Activated naive CD4-positive, alpha-beta T cell treated with anti-CD3 and anti-CD28 coated beads for 36 hours (primary cell): ENCODE data around the gene GNAT2. TPM values are rescaled to one million over a fixed set of nuclear protein-coding genes. Genes with fewer than 3 reads are reported as not detected.
A peak's percentile ranks its signal among the peaks of the same experiment; 100 is the strongest.

ENCODE experiments used
- CTCF ChIA-PET: fragments of 350-600 bp; sonication (Branson Sonifier 250); formaldehyde crosslinking; loops from one replicate; lab custom pipeline; 2021; ENCODE audit warnings: antibody characterized with exemption; lab: Charles Lee
- DNase-seq: peaks from one replicate; pipeline ENCODE4 v3.0.0-alpha.2; 2020
- H3K27ac Mint-ChIP-seq: one replicate; pipeline ENCODE4 v1.8.0; 2021; ENCODE audit warnings: mild to moderate bottlenecking, mixed read lengths
- H3K27me3 Mint-ChIP-seq: one replicate; pipeline ENCODE4 v1.8.0; 2021; ENCODE audit warnings: low read depth, mixed read lengths
- H3K36me3 Mint-ChIP-seq: one replicate; pipeline ENCODE4 v1.8.0; 2021; ENCODE audit warnings: low read depth, mixed read lengths
- H3K4me1 Mint-ChIP-seq: one replicate; pipeline ENCODE4 v1.8.0; 2021; ENCODE audit warnings: low read depth, mixed read lengths
- H3K4me3 Mint-ChIP-seq: one replicate; pipeline ENCODE4 v1.8.0; 2021; ENCODE audit warnings: mild to moderate bottlenecking, moderate library complexity, mixed read lengths
- H3K9me3 Mint-ChIP-seq: one replicate; pipeline ENCODE4 v1.8.0; 2021; ENCODE audit warnings: mixed read lengths
- intact Hi-C: fragments of 100-400 bp; cut with micrococcal nuclease; formaldehyde crosslinking; loops from one replicate; pipeline ENCODE4 v1.15.1; 2023
- total RNA-seq, 2 experiments: library from RNA; stranded (reverse); gene quantifications; one replicate each; pipeline ENCODE4 v1.2.3, GENCODE V29; 2021

Gene GNAT2
- total RNA-seq, 2 experiments from 2014 or later = 0.22 to 0.50 TPM

GRCh38 chr1:109640285-109640865 is 21.0 kb upstream of the GNAT2 start:
- no peak overlapping the region for H3K4me3 Mint-ChIP-seq
- H3K27ac Mint-ChIP-seq = no peak overlapping the region
- H3K4me1 Mint-ChIP-seq = peaks cover 7% of the 10 kb centered on the region

GRCh38 chr1:109639841-109640184 is 20.4 kb upstream of the GNAT2 start:
- Mint-ChIP-seq H3K4me3 (no peak overlapping the region), H3K27me3 (no peaks in the 10 kb centered on the region), H3K36me3 (no peaks in the 10 kb centered on the region), H3K27ac (no peak overlapping the region), H3K9me3 (no peaks in the 10 kb centered on the region), H3K4me1 (peaks cover 12% of the 10 kb centered on the region)
- no peak for DNase-seq
- CTCF ChIA-PET = interaction anchor here (0.5 to 13.1 kb wide), 59 partner anchors 9 to 808 kb away, joined by 3 to 283 read pairs (median 5); partner anchors contain the start of genes AHCYL1, AMPD2, GNAI3 and GNAT2
- intact Hi-C loops = loop anchor here (1.0 kb wide), 1 partner anchor 94 kb away; no protein-coding TSS in a partner anchor

More at GRCh38 chr1:109640285-109640865, 21.0 kb upstream of the GNAT2 start:
- Mint-ChIP-seq H3K27me3 (no peaks in the 10 kb centered on the region), H3K9me3 (no peaks in the 10 kb centered on the region), H3K36me3 (no peaks in the 10 kb centered on the region)
- CTCF ChIA-PET = interaction anchor here (0.5 to 13.1 kb wide), 63 partner anchors 10 to 809 kb away, joined by 3 to 283 read pairs (median 5); partner anchors contain the start of genes AHCYL1, AMPD2, GNAI3 and GNAT2
- peak; percentile 96 for DNase-seq
- intact Hi-C loops = loop anchor here (1.0 kb wide), 1 partner anchor 94 kb away; no protein-coding TSS in a partner anchor

DNA sequence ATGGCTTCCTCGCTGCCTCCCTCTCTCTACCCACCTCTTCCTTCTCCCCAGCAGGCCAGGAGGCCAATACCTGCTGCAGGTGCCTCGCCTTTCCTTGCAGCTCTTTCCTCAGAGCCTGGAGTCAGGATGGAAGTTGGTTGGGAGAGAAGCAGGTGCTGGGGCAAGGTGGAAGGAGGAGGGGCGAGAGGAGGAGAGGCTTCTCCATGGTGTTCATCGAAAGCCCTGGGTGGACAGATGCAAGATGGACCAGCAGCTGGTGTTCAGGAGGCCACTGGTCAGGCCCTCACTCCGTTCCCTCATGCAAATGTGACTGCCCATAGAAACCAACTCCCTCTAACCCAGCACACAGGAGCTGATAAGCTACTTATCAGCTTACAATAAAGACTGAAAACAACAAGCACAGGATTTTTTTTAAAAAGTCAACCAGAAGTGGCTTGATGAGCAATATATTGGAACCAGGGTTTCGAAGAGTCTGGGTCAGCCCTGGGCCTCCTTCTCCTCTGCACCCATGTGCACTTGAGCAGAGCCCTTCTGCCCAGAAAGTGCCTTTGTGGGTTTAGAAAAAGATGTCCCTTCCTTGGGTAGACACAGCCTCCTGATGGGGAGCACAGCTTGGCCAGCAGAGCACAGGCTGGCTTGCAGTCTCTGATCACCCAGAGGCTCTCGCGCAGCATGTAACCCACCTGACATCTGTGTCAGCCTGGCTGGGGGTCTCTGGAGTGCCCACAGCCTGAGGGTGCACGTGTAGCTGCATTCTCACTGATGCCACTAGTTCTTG is 19.8 kb upstream of the GNAT2 start:
- no peaks in the 10 kb centered on the region for H3K27me3 Mint-ChIP-seq
- H3K4me3 Mint-ChIP-seq = no peak overlapping the region
- CTCF ChIA-PET = interaction anchor here (0.6 to 13.1 kb wide), 47 partner anchors 9 to 372 kb away, joined by 3 to 283 read pairs (median 6); partner anchors contain the start of genes AHCYL1, AMPD2, GNAI3 and GNAT2
- intact Hi-C loops = no loop called here
- no peaks in the 10 kb centered on the region for H3K9me3 Mint-ChIP-seq
- no peaks in the 10 kb centered on the region for H3K36me3 Mint-ChIP-seq
- H3K27ac Mint-ChIP-seq = no peak overlapping the region
- H3K4me1 Mint-ChIP-seq = peaks cover 18% of the 10 kb centered on the region
- DNase-seq = no peak

DNA sequence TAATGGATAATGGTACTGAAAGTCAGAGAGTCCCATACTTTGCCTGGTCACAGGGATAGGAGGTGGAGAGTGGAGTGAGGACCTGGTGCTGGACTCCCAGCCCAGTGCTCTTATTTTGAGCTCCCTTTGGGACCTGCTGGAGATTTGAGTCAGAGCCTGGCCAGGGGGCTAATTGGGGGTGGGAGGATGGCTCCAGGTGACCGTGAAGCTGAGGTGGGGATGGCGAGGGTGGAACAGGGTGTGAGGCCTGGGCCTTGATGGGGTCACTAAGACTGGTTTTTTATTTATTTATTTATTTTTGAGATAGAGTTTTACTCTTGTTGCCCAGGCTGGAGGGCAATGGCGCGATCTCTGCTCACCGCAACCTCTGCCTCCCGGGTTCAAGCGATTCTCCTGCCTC is 18.0 kb upstream of the GNAT2 start:
- H3K27ac Mint-ChIP-seq = no peak overlapping the region
- intact Hi-C loops = no loop called here
- H3K4me1 Mint-ChIP-seq = peaks cover 19% of the 10 kb centered on the region
- H3K36me3 Mint-ChIP-seq = no peaks in the 10 kb centered on the region
- H3K9me3 Mint-ChIP-seq = no peaks in the 10 kb centered on the region
- H3K27me3 Mint-ChIP-seq = no peaks in the 10 kb centered on the region
- no peak overlapping the region for H3K4me3 Mint-ChIP-seq
- CTCF ChIA-PET = interaction anchor here (1.0 to 13.1 kb wide), 8 partner anchors 13 to 346 kb away, joined by 3 to 283 read pairs (median 18); partner anchors contain the start of genes AHCYL1 and GSTM4
- no peak for DNase-seq

- peaks cover 2% of the 10 kb centered on the region for H3K36me3 Mint-ChIP-seq
- H3K27me3 Mint-ChIP-seq = no peaks in the 10 kb centered on the region
- H3K9me3 Mint-ChIP-seq = no peaks in the 10 kb centered on the region
- no peak overlapping the region for H3K27ac Mint-ChIP-seq
- no peak for DNase-seq
- no peak overlapping the region for H3K4me3 Mint-ChIP-seq
- intact Hi-C loops = no loop called here
- CTCF ChIA-PET = interaction anchor here (0.7 to 13.1 kb wide), 9 partner anchors 14 to 393 kb away, joined by 3 to 283 read pairs (median 7); partner anchors contain the start of genes AHCYL1 and GSTM4
- H3K4me1 Mint-ChIP-seq = peaks cover 19% of the 10 kb centered on the region
Observed at GRCh38 chr1:109636201-109636952, 17.0 kb upstream of the GNAT2 start.

DNA sequence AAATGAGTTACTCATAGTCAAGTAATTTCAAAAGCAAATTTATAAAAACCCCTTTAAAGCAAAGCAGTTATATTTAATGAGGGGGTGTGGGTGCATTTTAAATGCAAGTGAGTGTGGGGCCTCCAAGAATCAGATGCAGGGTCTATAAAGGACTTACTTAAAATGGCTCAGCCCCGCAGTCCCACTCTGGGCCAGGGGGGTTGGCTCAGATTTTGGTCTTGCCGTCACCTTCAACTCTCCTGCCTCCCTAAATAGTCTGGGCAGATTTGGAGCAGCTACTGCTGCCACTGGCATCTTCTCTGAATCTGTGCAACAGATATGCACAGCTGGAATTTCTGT is 16.4 kb upstream of the GNAT2 start:
- intact Hi-C loops = no loop called here
- no peaks in the 10 kb centered on the region for H3K9me3 Mint-ChIP-seq
- peaks cover 19% of the 10 kb centered on the region for H3K4me1 Mint-ChIP-seq

DNA sequence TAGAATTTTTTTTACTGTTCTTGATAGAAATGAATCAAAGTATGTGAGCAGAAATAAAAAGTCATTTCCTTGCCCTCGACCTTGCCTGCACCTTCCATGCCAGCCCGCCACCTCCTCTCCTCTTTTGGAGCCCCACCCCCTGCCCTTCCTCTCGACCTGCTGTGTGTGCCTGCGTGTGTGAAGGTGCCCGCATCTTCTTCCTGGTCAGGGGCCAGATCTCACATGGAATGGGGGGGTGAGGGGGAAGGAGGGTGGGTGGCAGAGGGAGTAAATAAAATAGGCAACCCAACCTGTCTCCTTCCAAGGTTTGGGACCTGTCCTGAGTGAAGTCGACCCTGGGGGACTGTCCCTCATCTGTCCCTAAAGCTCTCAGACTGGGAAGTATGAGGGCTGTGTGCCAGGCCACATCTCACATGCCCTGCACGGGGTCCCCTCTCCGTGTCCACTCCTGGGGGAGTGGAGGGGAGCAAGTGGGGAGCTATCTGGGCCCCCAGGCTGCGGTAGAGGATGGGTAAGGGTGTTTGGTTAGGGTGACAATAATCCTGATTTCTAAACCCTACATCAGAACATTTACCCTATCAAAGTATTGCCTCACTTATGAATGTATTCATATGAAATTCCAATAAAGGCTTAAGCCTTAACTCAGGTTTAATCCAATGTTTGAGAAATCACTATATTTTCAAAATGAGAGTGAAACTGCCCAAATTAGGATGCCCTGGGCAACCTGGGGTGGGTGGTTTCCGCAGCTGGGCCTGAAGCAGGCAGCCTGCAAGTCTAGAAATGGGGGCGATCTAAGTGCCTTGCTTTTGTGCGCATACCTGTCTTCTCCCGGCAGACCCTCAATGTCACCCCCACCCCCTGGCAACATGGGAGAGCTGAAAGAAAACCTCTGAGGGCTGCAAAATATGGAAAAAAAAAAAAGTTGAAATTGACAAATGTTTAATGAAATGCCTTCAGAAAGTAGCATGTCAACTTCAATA is 15.6 kb upstream of the GNAT2 start:
- Mint-ChIP-seq H3K9me3 (no peaks in the 10 kb centered on the region), H3K4me3 (no peak overlapping the region), H3K27me3 (no peaks in the 10 kb centered on the region), H3K36me3 (peaks cover 4% of the 10 kb centered on the region), H3K4me1 (peaks cover 16% of the 10 kb centered on the region), H3K27ac (no peak overlapping the region)
- CTCF ChIA-PET = interaction anchor here (1.8 to 13.1 kb wide), 6 partner anchors 8 to 348 kb away, joined by 6 to 283 read pairs (median 8); partner anchors contain the start of genes AHCYL1 and GSTM4
- intact Hi-C loops = no loop called here
- peak; percentile 46 for DNase-seq

More for the DNA sequence above, 16.4 kb upstream of the GNAT2 start:
- H3K27ac Mint-ChIP-seq = peak overlapping the region; percentile 17
- CTCF ChIA-PET = interaction anchor here (0.7 to 13.1 kb wide), 7 partner anchors 17 to 394 kb away, joined by 3 to 283 read pairs (median 9); partner anchors contain the start of genes AHCYL1 and GSTM4
- peaks cover 4% of the 10 kb centered on the region for H3K36me3 Mint-ChIP-seq
- no peak overlapping the region for H3K4me3 Mint-ChIP-seq
- no peak for DNase-seq
- no peaks in the 10 kb centered on the region for H3K27me3 Mint-ChIP-seq

- Mint-ChIP-seq H3K27ac (no peak overlapping the region), H3K4me3 (no peak overlapping the region), H3K4me1 (peaks cover 14% of the 10 kb centered on the region), H3K9me3 (no peaks in the 10 kb centered on the region), H3K36me3 (peaks cover 12% of the 10 kb centered on the region), H3K27me3 (no peaks in the 10 kb centered on the region)
- no peak for DNase-seq
- intact Hi-C loops = no loop called here
- CTCF ChIA-PET = interaction anchor here (2.0 to 13.1 kb wide), 3 partner anchors 9 to 140 kb away, joined by 6 to 283 read pairs (median 9); no protein-coding TSS in a partner anchor
Observed at GRCh38 chr1:109634292-109634691, 14.9 kb upstream of the GNAT2 start.

DNA sequence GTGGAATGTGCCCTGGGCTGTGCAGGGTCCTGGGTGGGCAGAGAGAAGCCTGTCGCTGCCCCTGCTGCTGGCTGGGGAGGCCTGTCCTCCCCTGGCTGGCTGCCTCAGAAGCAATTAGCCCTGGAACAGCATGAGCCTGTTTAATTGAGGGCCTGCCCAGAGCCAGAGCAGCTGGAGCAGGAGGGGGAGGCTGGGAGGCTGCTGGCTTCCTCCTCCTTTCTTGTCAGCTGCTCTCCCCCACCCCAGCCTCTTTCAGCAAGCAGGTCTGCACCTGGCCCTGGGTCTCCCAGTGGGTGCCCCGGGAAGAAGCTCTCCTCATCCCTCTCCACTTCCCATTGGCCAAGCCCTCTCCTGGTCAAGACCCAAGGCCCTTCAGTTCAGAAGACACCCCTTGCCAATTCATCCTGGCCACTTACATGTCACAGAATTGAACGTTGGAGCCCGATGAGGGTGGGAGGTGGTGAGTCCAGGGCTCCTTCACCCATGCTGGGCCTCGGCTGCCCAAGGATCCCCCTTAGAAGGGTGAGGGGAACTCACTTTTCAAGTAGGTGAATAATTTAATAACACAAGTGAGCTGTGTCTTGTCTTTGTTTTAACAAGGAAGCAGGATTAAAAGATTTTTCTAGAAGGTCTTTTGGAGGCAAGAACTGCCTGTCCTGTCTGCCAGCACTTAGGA is 13.4 kb upstream of the GNAT2 start:
- Mint-ChIP-seq H3K36me3 (peaks cover 16% of the 10 kb centered on the region), H3K9me3 (no peaks in the 10 kb centered on the region), H3K27me3 (no peaks in the 10 kb centered on the region), H3K4me1 (peaks cover 14% of the 10 kb centered on the region), H3K4me3 (no peak overlapping the region), H3K27ac (no peak overlapping the region)
- CTCF ChIA-PET = interaction anchor here (0.9 to 4.3 kb wide), 4 partner anchors 7 to 142 kb away, joined by 3 to 48 read pairs (median 19); partner anchors contain the start of gene CYB561D1
- no peak for DNase-seq
- intact Hi-C loops = no loop called here

- Mint-ChIP-seq H3K36me3 (peaks cover 20% of the 10 kb centered on the region), H3K4me1 (peaks cover 14% of the 10 kb centered on the region), H3K27me3 (no peaks in the 10 kb centered on the region), H3K27ac (no peak overlapping the region), H3K4me3 (no peak overlapping the region), H3K9me3 (no peaks in the 10 kb centered on the region)
- DNase-seq = no peak
- CTCF ChIA-PET = interaction anchor here (1.0 to 4.3 kb wide), 8 partner anchors 8 to 138 kb away, joined by 3 to 48 read pairs (median 4); partner anchors contain the start of gene CYB561D1
- intact Hi-C loops = no loop called here
Observed at GRCh38 chr1:109631513-109632505, 12.4 kb upstream of the GNAT2 start.
